ENCODE data around the gene TEP1. TPM values are rescaled to one million over a fixed set of nuclear protein-coding genes. Genes with fewer than 3 reads are reported as not detected.

Gene TEP1
- total and polyA plus RNA-seq, 2 of the 13 experiments (the other 11 are each of a cell fraction or from before 2014, with no cell fraction given): 11.0 to 12.8 TPM

DNA sequence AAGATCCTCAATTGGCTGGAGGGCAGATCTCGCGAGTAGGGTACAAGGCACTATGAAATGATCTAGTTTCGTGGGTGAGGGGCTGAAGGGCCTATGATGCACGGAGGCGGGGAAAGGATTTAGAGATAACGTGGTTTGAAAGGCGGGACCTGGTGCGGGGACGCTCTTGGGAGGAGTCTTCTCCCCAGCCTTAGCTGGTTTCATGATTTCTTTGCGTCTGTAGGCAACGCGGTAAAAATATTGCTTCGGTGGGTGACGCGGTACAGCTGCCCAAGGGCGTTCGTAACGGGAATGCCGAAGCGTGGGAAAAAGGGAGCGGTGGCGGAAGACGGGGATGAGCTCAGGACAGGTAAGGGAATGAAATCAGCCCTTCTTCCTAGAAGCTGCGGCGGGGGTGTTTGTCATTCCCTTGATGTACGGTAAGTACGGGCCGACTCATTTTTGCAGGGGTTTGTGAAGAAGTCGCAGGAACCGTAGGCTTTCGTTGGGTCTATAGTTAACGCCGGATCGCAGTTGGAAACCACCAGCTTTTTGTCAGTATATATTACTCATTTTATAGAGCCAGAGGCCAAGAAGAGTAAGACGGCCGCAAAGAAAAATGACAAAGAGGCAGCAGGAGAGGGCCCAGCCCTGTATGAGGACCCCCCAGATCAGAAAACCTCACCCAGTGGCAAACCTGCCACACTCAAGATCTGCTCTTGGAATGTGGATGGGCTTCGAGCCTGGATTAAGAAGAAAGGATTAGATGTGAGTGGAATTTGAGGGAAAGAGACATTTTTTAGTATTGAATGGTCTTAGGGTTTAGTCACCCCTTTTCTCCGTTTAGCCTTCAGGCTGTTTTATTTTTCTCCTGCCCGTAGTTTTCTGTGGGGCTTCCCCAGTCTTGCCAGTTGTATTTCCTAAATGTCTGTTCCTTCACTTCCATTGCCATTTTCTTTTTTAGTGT, 42.3 kb upstream of the TEP1 start (continued):
- TF ChIP-seq, protein P1, sequence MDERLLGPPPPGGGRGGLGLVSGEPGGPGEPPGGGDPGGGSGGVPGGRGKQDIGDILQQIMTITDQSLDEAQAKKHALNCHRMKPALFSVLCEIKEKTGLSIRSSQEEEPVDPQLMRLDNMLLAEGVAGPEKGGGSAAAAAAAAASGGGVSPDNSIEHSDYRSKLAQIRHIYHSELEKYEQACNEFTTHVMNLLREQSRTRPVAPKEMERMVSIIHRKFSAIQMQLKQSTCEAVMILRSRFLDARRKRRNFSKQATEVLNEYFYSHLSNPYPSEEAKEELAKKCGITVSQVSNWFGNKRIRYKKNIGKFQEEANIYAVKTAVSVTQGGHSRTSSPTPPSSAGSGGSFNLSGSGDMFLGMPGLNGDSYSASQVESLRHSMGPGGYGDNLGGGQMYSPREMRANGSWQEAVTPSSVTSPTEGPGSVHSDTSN (CRISPR knock-in tag; IDR thresholded peaks at IDR 0.05): no peak
- TF ChIP-seq MAFF (IDR thresholded peaks at IDR 0.05; ENCODE audit: low read depth, low read length): no peak
- TF ChIP-seq ATF7-NPFF (CRISPR knock-in tag; IDR thresholded peaks at IDR 0.05; ENCODE audit: low read depth): peak; percentile 21; the same call in 1 of the 2 replicates
- TF ChIP-seq, protein P2, sequence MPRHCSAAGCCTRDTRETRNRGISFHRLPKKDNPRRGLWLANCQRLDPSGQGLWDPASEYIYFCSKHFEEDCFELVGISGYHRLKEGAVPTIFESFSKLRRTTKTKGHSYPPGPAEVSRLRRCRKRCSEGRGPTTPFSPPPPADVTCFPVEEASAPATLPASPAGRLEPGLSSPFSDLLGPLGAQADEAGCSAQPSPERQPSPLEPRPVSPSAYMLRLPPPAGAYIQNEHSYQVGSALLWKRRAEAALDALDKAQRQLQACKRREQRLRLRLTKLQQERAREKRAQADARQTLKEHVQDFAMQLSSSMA (CRISPR knock-in tag; IDR thresholded peaks at IDR 0.05): no peak
- TF ChIP-seq, protein P3, sequence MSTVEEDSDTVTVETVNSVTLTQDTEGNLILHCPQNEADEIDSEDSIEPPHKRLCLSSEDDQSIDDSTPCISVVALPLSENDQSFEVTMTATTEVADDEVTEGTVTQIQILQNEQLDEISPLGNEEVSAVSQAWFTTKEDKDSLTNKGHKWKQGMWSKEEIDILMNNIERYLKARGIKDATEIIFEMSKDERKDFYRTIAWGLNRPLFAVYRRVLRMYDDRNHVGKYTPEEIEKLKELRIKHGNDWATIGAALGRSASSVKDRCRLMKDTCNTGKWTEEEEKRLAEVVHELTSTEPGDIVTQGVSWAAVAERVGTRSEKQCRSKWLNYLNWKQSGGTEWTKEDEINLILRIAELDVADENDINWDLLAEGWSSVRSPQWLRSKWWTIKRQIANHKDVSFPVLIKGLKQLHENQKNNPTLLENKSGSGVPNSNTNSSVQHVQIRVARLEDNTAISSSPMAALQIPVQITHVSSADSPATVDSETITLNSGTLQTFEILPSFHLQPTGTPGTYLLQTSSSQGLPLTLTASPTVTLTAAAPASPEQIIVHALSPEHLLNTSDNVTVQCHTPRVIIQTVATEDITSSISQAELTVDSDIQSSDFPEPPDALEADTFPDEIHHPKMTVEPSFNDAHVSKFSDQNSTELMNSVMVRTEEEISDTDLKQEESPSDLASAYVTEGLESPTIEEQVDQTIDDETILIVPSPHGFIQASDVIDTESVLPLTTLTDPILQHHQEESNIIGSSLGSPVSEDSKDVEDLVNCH (CRISPR knock-in tag; IDR thresholded peaks at IDR 0.05): no peak
- no peak for TF ChIP-seq ZNF235 (CRISPR knock-in tag; IDR thresholded peaks at IDR 0.05; ENCODE audit: borderline replicate concordance)
- no peak for TF ChIP-seq PAWR (CRISPR knock-in tag; IDR thresholded peaks at IDR 0.05; ENCODE audit: borderline replicate concordance)
- peak; percentile 21; the same call in 1 of the 2 replicates for TF ChIP-seq ZBTB8A (CRISPR knock-in tag; IDR thresholded peaks at IDR 0.05; ENCODE audit: borderline replicate concordance, low read depth)
- TF ChIP-seq STAT5B (CRISPR knock-in tag; IDR thresholded peaks at IDR 0.05): no peak
- no peak for TF ChIP-seq TP53 (CRISPR knock-in tag; conservative IDR thresholded peaks at IDR 0.05)
- no peak for TF ChIP-seq RELA (CRISPR knock-in tag; IDR thresholded peaks at IDR 0.05)
- TF ChIP-seq DMAP1 (CRISPR knock-in tag; IDR thresholded peaks at IDR 0.05): peak; percentile 82; the same call in 1 of the 2 replicates
- TF ChIP-seq, protein P4, sequence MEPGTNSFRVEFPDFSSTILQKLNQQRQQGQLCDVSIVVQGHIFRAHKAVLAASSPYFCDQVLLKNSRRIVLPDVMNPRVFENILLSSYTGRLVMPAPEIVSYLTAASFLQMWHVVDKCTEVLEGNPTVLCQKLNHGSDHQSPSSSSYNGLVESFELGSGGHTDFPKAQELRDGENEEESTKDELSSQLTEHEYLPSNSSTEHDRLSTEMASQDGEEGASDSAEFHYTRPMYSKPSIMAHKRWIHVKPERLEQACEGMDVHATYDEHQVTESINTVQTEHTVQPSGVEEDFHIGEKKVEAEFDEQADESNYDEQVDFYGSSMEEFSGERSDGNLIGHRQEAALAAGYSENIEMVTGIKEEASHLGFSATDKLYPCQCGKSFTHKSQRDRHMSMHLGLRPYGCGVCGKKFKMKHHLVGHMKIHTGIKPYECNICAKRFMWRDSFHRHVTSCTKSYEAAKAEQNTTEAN (CRISPR knock-in tag; conservative IDR thresholded peaks at IDR 0.05): peak; percentile 5; the same call in 1 of the 2 replicates
- TF ChIP-seq, protein P5, sequence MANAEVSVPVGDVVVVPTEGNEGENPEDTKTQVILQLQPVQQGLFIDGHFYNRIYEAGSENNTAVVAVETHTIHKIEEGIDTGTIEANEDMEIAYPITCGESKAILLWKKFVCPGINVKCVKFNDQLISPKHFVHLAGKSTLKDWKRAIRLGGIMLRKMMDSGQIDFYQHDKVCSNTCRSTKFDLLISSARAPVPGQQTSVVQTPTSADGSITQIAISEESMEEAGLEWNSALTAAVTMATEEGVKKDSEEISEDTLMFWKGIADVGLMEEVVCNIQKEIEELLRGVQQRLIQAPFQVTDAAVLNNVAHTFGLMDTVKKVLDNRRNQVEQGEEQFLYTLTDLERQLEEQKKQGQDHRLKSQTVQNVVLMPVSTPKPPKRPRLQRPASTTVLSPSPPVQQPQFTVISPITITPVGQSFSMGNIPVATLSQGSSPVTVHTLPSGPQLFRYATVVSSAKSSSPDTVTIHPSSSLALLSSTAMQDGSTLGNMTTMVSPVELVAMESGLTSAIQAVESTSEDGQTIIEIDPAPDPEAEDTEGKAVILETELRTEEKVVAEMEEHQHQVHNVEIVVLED (CRISPR knock-in tag; IDR thresholded peaks at IDR 0.05; ENCODE audit: borderline replicate concordance): no peak; the same call in 1 of the 2 replicates
- TF ChIP-seq REXO4 (CRISPR knock-in tag; IDR thresholded peaks at IDR 0.05; ENCODE audit: borderline replicate concordance): peak; percentile 89; the same call in 1 of the 2 replicates
- peak; percentile 55 for TF ChIP-seq ZNF563 (CRISPR knock-in tag; IDR thresholded peaks at IDR 0.05)
- 0 out of 2 replicates have a peak, but pooled peaks have one; percentile 33 for TF ChIP-seq ONECUT2 (CRISPR knock-in tag; IDR thresholded peaks at IDR 0.05)
- no peak for TF ChIP-seq HOXD1 (CRISPR knock-in tag; IDR thresholded peaks at IDR 0.05)
- TF ChIP-seq ZNF724P (CRISPR knock-in tag; IDR thresholded peaks at IDR 0.05; ENCODE audit: borderline replicate concordance): no peak
- no peak for TF ChIP-seq RBM22 (optimal IDR thresholded peaks at IDR 0.05; ENCODE audit: low read length)
